Colon (tissue), 2 donors: ENCODE data around the gene STAG1.
"Not testable (repeated sequence)": the region's sequence is repeated elsewhere in the genome, so short reads cannot be mapped to it uniquely, and the experiment has no call there.

ENCODE experiments used
- FAIRE-seq: peaks from 2 replicates; lab custom pipeline; 2012; peaks lifted over from hg19 to GRCh38; lab: Jason Lieb, UNC
- donor health status: control.
- donor health status: control.

STAG1 gene

GRCh38 chr3:136699271-136699828 is 52.8 kb downstream of the STAG1 start:
- no peak for FAIRE-seq

- no peak for FAIRE-seq
These were observed 53.8 kb downstream of the STAG1 start for GRCh38 chr3:136698361-136698760.

- FAIRE-seq, result no peak
These were observed 55.4 kb downstream of the STAG1 start for GRCh38 chr3:136696797-136697196.

- no peak for FAIRE-seq
These were observed 57.9 kb downstream of the STAG1 start for GRCh38 chr3:136694321-136694720.

- no peak for FAIRE-seq
These were observed 61.6 kb downstream of the STAG1 start for GRCh38 chr3:136690599-136690998.

- FAIRE-seq, result no peak
These were observed 66.3 kb downstream of the STAG1 start for GRCh38 chr3:136685882-136686281.

- no peak for FAIRE-seq
These were observed 69.4 kb downstream of the STAG1 start for GRCh38 chr3:136682740-136683312.

GRCh38 chr3:136678981-136679380 is 73.2 kb downstream of the STAG1 start:
- no peak for FAIRE-seq

- FAIRE-seq, result no peak
These were observed 76.2 kb downstream of the STAG1 start for GRCh38 chr3:136676009-136676408.

GRCh38 chr3:136675150-136675858 is 76.9 kb downstream of the STAG1 start:
- FAIRE-seq, result no peak

- no peak for FAIRE-seq
These were observed 79.7 kb downstream of the STAG1 start for GRCh38 chr3:136672457-136672856.

- FAIRE-seq, result no peak
These were observed 80.3 kb downstream of the STAG1 start for GRCh38 chr3:136671921-136672320.

GRCh38 chr3:136670166-136670565 is 82.0 kb downstream of the STAG1 start:
- no peak for FAIRE-seq

- FAIRE-seq, result no peak
These were observed 85.1 kb downstream of the STAG1 start for GRCh38 chr3:136667081-136667480.

GRCh38 chr3:136666301-136666700 is 85.9 kb downstream of the STAG1 start:
- not testable (repeated sequence) for FAIRE-seq

GRCh38 chr3:136664771-136665170 is 87.4 kb downstream of the STAG1 start:
- FAIRE-seq, result no peak

GRCh38 chr3:136661282-136661681 is 90.9 kb downstream of the STAG1 start:
- no peak for FAIRE-seq

GRCh38 chr3:136658946-136659682 is 93.1 kb downstream of the STAG1 start:
- no peak for FAIRE-seq

GRCh38 chr3:136657526-136657925 is 94.7 kb downstream of the STAG1 start:
- no peak for FAIRE-seq

- no peak for FAIRE-seq
These were observed 98.5 kb downstream of the STAG1 start for GRCh38 chr3:136653628-136654027.

GRCh38 chr3:136651581-136651980 is 100.6 kb downstream of the STAG1 start:
- FAIRE-seq, result no peak

- no peak for FAIRE-seq
These were observed 101.7 kb downstream of the STAG1 start for GRCh38 chr3:136650461-136650860.

- no peak for FAIRE-seq
These were observed 106.3 kb downstream of the STAG1 start for GRCh38 chr3:136645915-136646314.
